B cell (primary cell): Measurements from ENCODE around the gene JAK2. TPM values are rescaled to one million over a fixed set of nuclear protein-coding genes. Genes with fewer than 3 reads are reported as not detected.

ENCODE experiments used
- ATAC-seq: fragments of 200-7000 bp; cut with Tn5 transposase; one replicate; pipeline ENCODE4 v1.10.0; 2021; ENCODE audit warnings: low read depth, mild to moderate bottlenecking, moderate number of reproducible peaks, moderate library complexity
- CTCF ChIA-PET: fragments of 350-600 bp; sonication (Branson Sonifier 250); formaldehyde crosslinking; loops from one replicate; lab custom pipeline; 2021; ENCODE audit warnings: antibody characterized with exemption, inconsistent platforms; lab: Charles Lee
- POLR2A ChIA-PET: fragments of 350-600 bp; sonication (Branson Sonifier 250); formaldehyde crosslinking; loops from one replicate; lab custom pipeline; 2021; ENCODE audit warnings: antibody characterized with exemption; lab: Charles Lee
- DNase-seq: peaks from one replicate; pipeline ENCODE4 v3.0.0; 2013
- H2AFZ ChIP-seq: 2 replicates; pipeline ENCODE4 v1.6.1; 2012; ENCODE audit warnings: mild to moderate bottlenecking, low read depth, low read length; ENCODE audit not compliant: insufficient read depth, poor library complexity, severe bottlenecking
- H3K27ac ChIP-seq, 2 donors: 1 replicate in 1 of 2; 2 replicates in 1 of 2; pipeline ENCODE4 v1.5.1; 2012 to 2013; ENCODE audit warnings: low read length in 2 of 2, mild to moderate bottlenecking in 2 of 2, moderate library complexity in 1 of 2
- H3K27me3 ChIP-seq, 4 experiments: fragments of 200-600 bp in 1 of 4; sonication (generic) in 1 of 4; replicated peaks in 1 of 4; 1 replicate in 2 of 4; 2 replicates in 2 of 4; pipeline versions ENCODE4 v1.6.1 to v1.7.0; 2013 to 2016; ENCODE audit warnings: low read length in 3 of 4, mild to moderate bottlenecking in 2 of 4, mixed read lengths in 1 of 4, moderate library complexity in 1 of 4; ENCODE audit not compliant: insufficient read depth in 4 of 4, control insufficient read depth in 3 of 4; ENCODE audit errors: control extremely low read depth in 1 of 4
- H3K36me3 ChIP-seq, 2 experiments: replicated peaks in 1 of 2; 1 replicate in 1 of 2; 2 replicates in 1 of 2; pipeline versions ENCODE4 v1.6.1 to v1.7.1; 2013; ENCODE audit warnings: low read length in 1 of 2; ENCODE audit not compliant: insufficient read depth in 2 of 2, control insufficient read depth in 1 of 2; ENCODE audit errors: control extremely low read depth in 1 of 2, extremely low read depth in 1 of 2
- H3K4me1 ChIP-seq, 2 donors: fragments of 200-600 bp in 1 of 2; sonication (generic) in 1 of 2; 1 replicate in 1 of 2; 2 replicates in 1 of 2; pipeline versions ENCODE4 v1.5.1 to v1.6.1; 2013 to 2017; ENCODE audit warnings: low read length in 2 of 2; ENCODE audit not compliant: control insufficient read depth in 2 of 2, insufficient read depth in 2 of 2
- H3K4me2 ChIP-seq: replicated peaks from 2 replicates; pipeline ENCODE3; 2012; ENCODE audit warnings: mild to moderate bottlenecking, low read depth, low read length; ENCODE audit not compliant: poor library complexity, severe bottlenecking
- H3K4me3 ChIP-seq, 5 experiments: fragments of 200-600 bp in 1 of 5; sonication (generic) in 1 of 5; 1 replicate in 3 of 5; 2 replicates in 2 of 5; pipeline versions ENCODE4 v1.5.1 to v1.7.0; 2011 to 2016; ENCODE audit warnings: low read length in 4 of 5, mild to moderate bottlenecking in 4 of 5, low read depth in 2 of 5, control low read depth in 1 of 5, moderate library complexity in 1 of 5; ENCODE audit not compliant: insufficient read depth in 1 of 5; ENCODE audit errors: control extremely low read depth in 1 of 5, extremely low read depth in 1 of 5
- H3K79me2 ChIP-seq: fragments of 200-600 bp; sonication (generic); one replicate; pipeline ENCODE4 v1.6.0; 2016; ENCODE audit warnings: low read length; ENCODE audit not compliant: control insufficient read depth, insufficient read depth
- H3K9ac ChIP-seq: fragments of 200-600 bp; sonication (generic); 2 replicates; pipeline ENCODE4 v1.6.1; 2017; ENCODE audit warnings: mild to moderate bottlenecking, low read length, moderate library complexity
- H3K9me3 ChIP-seq, 3 donors: one replicate each; pipeline versions ENCODE4 v1.6.1 to v1.7.1; 2013; ENCODE audit warnings: low read length in 2 of 3; ENCODE audit not compliant: control insufficient read depth in 2 of 3, insufficient read depth in 1 of 3; ENCODE audit errors: control extremely low read depth in 1 of 3
- H4K20me1 ChIP-seq: 2 replicates; pipeline ENCODE4 v1.6.0; 2012; ENCODE audit warnings: mild to moderate bottlenecking, low read length; ENCODE audit not compliant: insufficient read depth, control insufficient read depth, poor library complexity, severe bottlenecking
- H3K27ac Mint-ChIP-seq: one replicate; pipeline ENCODE4 v1.8.0; 2021; ENCODE audit warnings: mixed read lengths
- H3K27me3 Mint-ChIP-seq: one replicate; pipeline ENCODE4 v1.8.0; 2021; ENCODE audit warnings: mixed read lengths
- H3K4me1 Mint-ChIP-seq: one replicate; pipeline ENCODE4 v1.8.0; 2021; ENCODE audit warnings: mixed read lengths
- H3K4me3 Mint-ChIP-seq: one replicate; pipeline ENCODE4 v1.8.0; 2021; ENCODE audit warnings: mixed read lengths
- H3K9me3 Mint-ChIP-seq: one replicate; pipeline ENCODE4 v1.8.0; 2022; ENCODE audit warnings: mixed read lengths; ENCODE audit not compliant: insufficient read depth
- CTCF ChIP-seq: fragments of 200-600 bp; IDR thresholded peaks from one replicate; pipeline ENCODE4 v1.8.0; 2022; ENCODE audit warnings: antibody characterized with exemption, mild to moderate bottlenecking
- EZH2 ChIP-seq: IDR thresholded peaks from 2 replicates; pipeline ENCODE4 v1.6.1; 2012; ENCODE audit warnings: borderline replicate concordance, low read depth, mild to moderate bottlenecking, moderate library complexity, low read length; ENCODE audit not compliant: insufficient read depth, poor library complexity, severe bottlenecking
- WGBS: methylation state at CpG from one replicate; pipeline ENCODE4 v1.1.5; 2013; ENCODE audit warnings: missing lambda C conversion rate; ENCODE audit not compliant: insufficient coverage; 5-methylcytosine and 5-hydroxymethylcytosine counted together
- intact Hi-C: fragments of 100-400 bp; cut with micrococcal nuclease; formaldehyde crosslinking; loops from one replicate; pipeline ENCODE4 v1.10.0; 2022
- polyA plus RNA-seq: library from polyadenylated mRNA; depleted of rRNA; stranded (reverse); fragments of >200 nt; gene quantifications from 2 replicates; pipeline ENCODE4 v1.2.3, GENCODE V29; 2012
- total RNA-seq, 2 donors: library from RNA; stranded (reverse); fragments of 120-200 nt in 1 of 2; gene quantifications; 1 replicate in 1 of 2; 2 replicates in 1 of 2; pipeline versions ENCODE4 v1.2.3 to v1.2.4, GENCODE V29; 2013 to 2022

JAK2 gene
- total and polyA plus RNA-seq, 2 donors (not counting 1 experiment from before 2014, with no cell fraction given) = 8.0 to 24.6 TPM

GRCh38 chr9:5144217-5144616 lies 159.1 kb downstream of the JAK2 start:
- no peaks in the 10 kb centered on the region for H3K27me3 Mint-ChIP-seq
- ATAC-seq = no peak
- intact Hi-C loops = no loop called here
- CTCF ChIA-PET = no interaction called here
- Histone ChIP-seq H3K4me1 (no peaks in the 10 kb centered on the region), H3K27ac (no peak overlapping the region), H4K20me1 (no peaks in the 10 kb centered on the region), H3K4me3 (no peak overlapping the region), H3K9me3 (peaks cover 0 to 10% (median 0%) of the 10 kb centered on the region in 3 donors), H3K4me2 (no peak overlapping the region), H3K27me3 (no peaks in the 10 kb centered on the region), H3K36me3 (peaks cover 0 to 6% of the 10 kb centered on the region in 2 experiments), H2AFZ (no peak overlapping the region), H3K9ac (no peak overlapping the region), H3K79me2 (no peaks in the 10 kb centered on the region)
- no peaks in the 10 kb centered on the region for H3K4me1 Mint-ChIP-seq
- H3K4me3 Mint-ChIP-seq = no peak overlapping the region
- peaks cover 8% of the 10 kb centered on the region for H3K9me3 Mint-ChIP-seq
- 100% methylated on average over 5 of the region's 7 CpGs for WGBS
- no peak for TF ChIP-seq CTCF
- no peak for TF ChIP-seq EZH2
- POLR2A ChIA-PET = no interaction called here
- no peak overlapping the region for H3K27ac Mint-ChIP-seq
- DNase-seq = no peak

GRCh38 chr9:5146241-5146640 lies 161.2 kb downstream of the JAK2 start:
- no peaks in the 10 kb centered on the region for H3K27me3 ChIP-seq
- Mint-ChIP-seq H3K9me3 (peaks cover 15% of the 10 kb centered on the region), H3K4me1 (no peaks in the 10 kb centered on the region), H3K27ac (no peak overlapping the region), H3K4me3 (no peak overlapping the region), H3K27me3 (no peaks in the 10 kb centered on the region)
- no peaks in the 10 kb centered on the region for H3K4me1 ChIP-seq
- no peak overlapping the region for H2AFZ ChIP-seq
- no peak overlapping the region for H3K9ac ChIP-seq
- no peak for ATAC-seq
- no peak overlapping the region for H3K4me2 ChIP-seq
- 100% methylated on average over 1 of the region's 1 CpG for WGBS
- ChIA-PET CTCF (no interaction called here), POLR2A (no interaction called here)
- DNase-seq = no peak
- H3K9me3 ChIP-seq = peaks cover 0 to 10% (median 0%) of the 10 kb centered on the region in 3 donors
- no peak overlapping the region for H3K4me3 ChIP-seq
- no peaks in the 10 kb centered on the region for H3K79me2 ChIP-seq
- TF ChIP-seq CTCF = no peak
- TF ChIP-seq EZH2 = no peak
- intact Hi-C loops = no loop called here
- H4K20me1 ChIP-seq = no peaks in the 10 kb centered on the region
- peaks cover 0 to 6% of the 10 kb centered on the region in 2 experiments for H3K36me3 ChIP-seq
- H3K27ac ChIP-seq = no peak overlapping the region

Other genes starting within 250 kb of the JAK2 start
- 20.4 and 22.9 TPM in 2 replicates for gene AK3, start 244.1 kb upstream of the JAK2 start, total RNA-seq
- gene AK3, start 244.1 kb upstream of the JAK2 start, polyA plus RNA-seq = 9.9 and 10.9 TPM in 2 replicates
- 21.7 and 29.6 TPM in 2 replicates for gene RCL1, start 192.3 kb upstream of the JAK2 start, total RNA-seq
- 10.5 and 14.3 TPM in 2 replicates for gene RCL1, start 192.3 kb upstream of the JAK2 start, polyA plus RNA-seq
- not detected in 2 replicates for gene INSL6, start 200.4 kb downstream of the JAK2 start, total RNA-seq
- gene INSL6, start 200.4 kb downstream of the JAK2 start, polyA plus RNA-seq = not detected in 2 replicates
- gene INSL4, start 246.1 kb downstream of the JAK2 start, total RNA-seq = not detected in 2 replicates
- not detected in 2 replicates for gene INSL4, start 246.1 kb downstream of the JAK2 start, polyA plus RNA-seq